Tibial nerve (tissue), 4 donors: ENCODE results near the gene CAPZA1. TPM values are rescaled to one million over a fixed set of nuclear protein-coding genes. Genes with fewer than 3 reads are reported as not detected.
"Not testable (repeated sequence)": the region's sequence is repeated elsewhere in the genome, so short reads cannot be mapped to it uniquely, and the experiment has no call there.

Experiments
- DNase-seq, 2 donors: peaks; one replicate each; pipeline ENCODE4 v3.0.0-alpha.2; 2019; ENCODE audit warnings: low spot score in 2 of 2
- H3K27ac ChIP-seq, 4 donors: fragments of 200-600 bp; sonication (generic) in 3 of 4; one replicate each; pipeline ENCODE4 v1.5.1; 2017 to 2019; ENCODE audit warnings: mild to moderate bottlenecking in 1 of 4
- H3K27me3 ChIP-seq, 2 donors: fragments of 200-600 bp; sonication (generic) in 1 of 2; one replicate each; pipeline versions ENCODE4 v1.5.1 to v1.6.0; 2017 to 2019
- H3K36me3 ChIP-seq, 3 donors: fragments of 200-600 bp; sonication (generic); one replicate each; pipeline ENCODE4 v1.5.1; 2018 to 2019
- H3K4me1 ChIP-seq, 4 donors: fragments of 200-600 bp; sonication (generic) in 3 of 4; one replicate each; pipeline ENCODE4 v1.5.1; 2017 to 2019
- H3K4me3 ChIP-seq, 4 donors: fragments of 200-600 bp; sonication (generic) in 3 of 4; one replicate each; pipeline ENCODE4 v1.5.1; 2017 to 2019; ENCODE audit warnings: mild to moderate bottlenecking in 1 of 4, moderate library complexity in 1 of 4
- H3K9me3 ChIP-seq, 4 donors: fragments of 200-600 bp; sonication (generic) in 3 of 4; one replicate each; pipeline ENCODE4 v1.5.1; 2017 to 2019
- EP300 ChIP-seq, 2 donors: sonication (generic); formaldehyde crosslinking; IDR thresholded peaks; one replicate each; pipeline ENCODE4 v1.6.1; 2017; ENCODE audit warnings: antibody characterized with exemption in 2 of 2, mild to moderate bottlenecking in 1 of 2
- POLR2A ChIP-seq, 2 donors: fragments of 450-650 bp; IDR thresholded peaks; one replicate each; pipeline ENCODE4 v1.6.1; 2017; ENCODE audit warnings: antibody characterized with exemption in 2 of 2, mild to moderate bottlenecking in 2 of 2, moderate library complexity in 2 of 2
- WGBS, 2 donors: methylation state at CpG; one replicate each; pipeline ENCODE4 v1.1.5; 2018; 5-methylcytosine and 5-hydroxymethylcytosine counted together
- total RNA-seq, 4 donors: library from RNA; depleted of rRNA; stranded (reverse); fragments of >200 nt; gene quantifications; one replicate each; pipeline ENCODE4 v1.1.0, GENCODE V29; 2016
- TF ChIP-seq, protein P1 (sequence below), 5 experiments: fragments of 200-600 bp in 3 of 5; fragments of 450-650 bp in 2 of 5; sonication (generic) in 3 of 5; IDR thresholded peaks; one replicate each; pipeline ENCODE4 v1.5.1; 2016 to 2019; ENCODE audit warnings: antibody characterized with exemption in 5 of 5, mild to moderate bottlenecking in 3 of 5, moderate library complexity in 2 of 5

The CAPZA1 gene
- total RNA-seq, 4 donors from 2014 or later, result 90.8 to 126 (median 114) TPM

DNA sequence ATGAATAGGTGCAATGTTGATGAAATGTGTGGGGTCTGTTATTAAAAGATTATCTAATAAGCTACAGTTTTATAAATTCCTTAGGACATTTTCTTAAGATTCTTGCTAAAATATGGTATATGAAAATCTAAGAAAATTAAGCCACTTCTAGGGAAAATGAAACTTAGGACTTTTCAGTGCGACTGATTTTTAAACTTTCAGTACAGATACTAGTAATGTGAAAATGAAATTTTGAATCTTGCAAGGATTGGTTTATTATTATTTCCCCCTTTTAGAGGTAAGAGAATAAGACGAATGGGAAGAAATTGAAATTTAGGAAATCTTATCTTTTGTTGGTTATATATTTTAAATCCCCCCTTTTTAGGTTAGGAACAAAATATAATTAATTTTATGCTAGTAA lies 16.4 kb downstream of the CAPZA1 start:
- Histone ChIP-seq H3K27ac (no peak overlapping the region), H3K4me1 (peaks cover 0 to 66% (median 21%) of the 10 kb centered on the region in 4 donors), H3K36me3 (no peaks in the 10 kb centered on the region), H3K9me3 (no peaks in the 10 kb centered on the region), H3K27me3 (no peaks in the 10 kb centered on the region), H3K4me3 (no peak overlapping the region)
- no peak for DNase-seq
- WGBS, 2 donors, result 86 to 88% methylated on average over 2 of the region's 2 CpGs
- TF ChIP-seq EP300 (IDR thresholded peaks at IDR 0.05), result no peak

DNA sequence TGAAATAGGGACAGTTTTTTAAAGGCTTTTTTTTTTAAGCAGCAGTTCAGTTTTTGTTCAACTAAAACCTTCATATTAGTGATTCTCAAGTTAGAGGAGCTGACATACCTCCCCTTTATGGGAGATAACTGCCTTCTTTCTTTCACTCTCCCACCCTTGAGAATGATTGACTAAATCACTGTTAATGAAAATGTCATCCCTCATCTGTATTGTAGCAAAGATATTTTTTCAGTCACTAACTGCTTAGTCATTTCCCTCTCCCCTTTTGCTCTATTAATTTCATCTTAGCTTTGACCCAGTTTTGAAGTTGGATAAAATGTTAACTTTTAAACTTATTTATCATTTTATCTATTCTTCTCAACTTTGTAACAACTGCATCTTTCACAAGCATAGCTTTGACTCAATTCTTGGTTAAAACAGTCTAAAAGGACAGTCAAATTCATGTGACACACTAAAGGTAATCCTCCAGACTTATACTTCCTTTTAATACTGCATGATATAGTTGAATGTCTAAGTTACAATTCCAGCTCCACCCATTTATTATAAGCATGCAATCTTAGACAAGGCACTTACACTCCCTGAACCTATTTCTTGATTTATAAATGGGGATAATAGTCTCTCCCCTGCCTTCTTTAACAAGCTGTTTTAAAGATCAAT lies 17.1 kb downstream of the CAPZA1 start:
- no peak for TF ChIP-seq EP300 (IDR thresholded peaks at IDR 0.05)
- TF ChIP-seq POLR2A (IDR thresholded peaks at IDR 0.05), result no peak
- TF ChIP-seq, protein P1, sequence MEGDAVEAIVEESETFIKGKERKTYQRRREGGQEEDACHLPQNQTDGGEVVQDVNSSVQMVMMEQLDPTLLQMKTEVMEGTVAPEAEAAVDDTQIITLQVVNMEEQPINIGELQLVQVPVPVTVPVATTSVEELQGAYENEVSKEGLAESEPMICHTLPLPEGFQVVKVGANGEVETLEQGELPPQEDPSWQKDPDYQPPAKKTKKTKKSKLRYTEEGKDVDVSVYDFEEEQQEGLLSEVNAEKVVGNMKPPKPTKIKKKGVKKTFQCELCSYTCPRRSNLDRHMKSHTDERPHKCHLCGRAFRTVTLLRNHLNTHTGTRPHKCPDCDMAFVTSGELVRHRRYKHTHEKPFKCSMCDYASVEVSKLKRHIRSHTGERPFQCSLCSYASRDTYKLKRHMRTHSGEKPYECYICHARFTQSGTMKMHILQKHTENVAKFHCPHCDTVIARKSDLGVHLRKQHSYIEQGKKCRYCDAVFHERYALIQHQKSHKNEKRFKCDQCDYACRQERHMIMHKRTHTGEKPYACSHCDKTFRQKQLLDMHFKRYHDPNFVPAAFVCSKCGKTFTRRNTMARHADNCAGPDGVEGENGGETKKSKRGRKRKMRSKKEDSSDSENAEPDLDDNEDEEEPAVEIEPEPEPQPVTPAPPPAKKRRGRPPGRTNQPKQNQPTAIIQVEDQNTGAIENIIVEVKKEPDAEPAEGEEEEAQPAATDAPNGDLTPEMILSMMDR (IDR thresholded peaks at IDR 0.05), result no peak
- Histone ChIP-seq H3K9me3 (no peaks in the 10 kb centered on the region), H3K27me3 (no peaks in the 10 kb centered on the region), H3K4me1 (peaks cover 0 to 70% (median 21%) of the 10 kb centered on the region in 4 donors), H3K4me3 (no peak overlapping the region), H3K27ac (peak overlapping the region in 2 of 4 donors; percentile 19 to 73), H3K36me3 (no peaks in the 10 kb centered on the region)
- DNase-seq, result no peak

DNA sequence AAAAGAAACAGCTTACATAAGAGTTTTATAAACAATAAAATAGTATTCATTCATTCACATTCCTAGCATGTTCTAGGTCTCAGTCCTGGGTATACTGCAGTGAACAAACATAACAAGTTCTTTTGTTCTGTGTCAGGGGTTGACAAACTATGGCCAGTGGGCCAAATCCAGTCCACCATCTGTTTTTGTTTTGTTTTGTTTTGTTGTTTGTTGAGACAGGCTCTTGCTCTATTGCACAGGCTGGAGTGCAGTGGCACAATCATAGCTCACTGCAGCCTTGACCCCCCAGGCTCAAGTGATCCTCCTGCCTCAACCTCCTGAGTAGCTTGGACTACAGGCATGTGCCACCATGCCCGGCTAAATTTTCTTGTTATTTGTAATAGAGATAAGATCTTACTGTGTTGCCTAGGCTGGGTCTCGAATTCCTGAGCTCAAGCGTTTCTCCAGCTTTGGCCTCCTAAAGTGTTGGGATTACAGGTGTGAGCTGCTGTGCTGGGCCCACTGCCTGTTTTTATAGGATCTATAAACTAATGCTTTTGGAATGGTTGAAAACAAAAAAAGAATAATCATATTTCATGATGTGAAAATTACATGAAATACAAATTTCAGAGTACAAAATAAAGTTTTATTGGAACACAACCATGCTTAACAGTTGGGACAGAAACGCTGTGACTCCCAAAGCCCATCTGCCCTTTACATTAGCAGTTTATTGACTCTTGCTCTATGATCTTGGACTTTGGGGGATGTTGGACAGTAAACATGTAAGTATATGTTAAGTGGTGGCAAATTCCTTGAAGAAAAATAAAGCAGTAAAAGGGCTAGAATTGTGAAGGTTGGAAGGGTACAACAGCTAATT lies 17.9 kb downstream of the CAPZA1 start:
- Histone ChIP-seq H3K27ac (peak overlapping the region in 2 of 4 donors; percentile 19 to 73), H3K4me1 (peaks cover 0 to 62% (median 21%) of the 10 kb centered on the region in 4 donors), H3K27me3 (no peaks in the 10 kb centered on the region), H3K4me3 (no peak overlapping the region), H3K9me3 (no peaks in the 10 kb centered on the region), H3K36me3 (no peaks in the 10 kb centered on the region)
- 78 to 82% methylated on average over 4 of the region's 4 CpGs for WGBS, 2 donors
- DNase-seq, result no peak
- TF ChIP-seq EP300 (IDR thresholded peaks at IDR 0.05) (no peak), POLR2A (IDR thresholded peaks at IDR 0.05) (no peak)
- TF ChIP-seq, protein P1 (IDR thresholded peaks at IDR 0.05), result no peak

DNA sequence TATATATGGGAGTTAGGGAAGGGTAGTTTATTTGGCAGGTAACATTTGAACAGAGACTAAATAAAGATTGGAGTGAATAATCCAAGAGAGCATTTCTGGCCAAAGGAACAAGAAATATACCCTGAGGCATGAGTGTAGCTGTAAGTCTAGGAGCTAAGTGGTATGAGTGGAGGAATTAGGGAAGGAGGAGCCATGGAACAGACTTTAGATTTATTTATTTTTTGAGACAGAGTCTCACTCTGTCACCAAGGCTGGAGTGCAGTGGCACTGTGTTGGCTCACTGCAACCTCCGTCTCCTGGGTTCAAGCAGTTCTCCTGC lies 18.4 kb downstream of the CAPZA1 start:
- H3K4me3 ChIP-seq, result no peak overlapping the region
- 90 to 100% methylated on average over 1 of the region's 1 CpG for WGBS, 2 donors

DNA sequence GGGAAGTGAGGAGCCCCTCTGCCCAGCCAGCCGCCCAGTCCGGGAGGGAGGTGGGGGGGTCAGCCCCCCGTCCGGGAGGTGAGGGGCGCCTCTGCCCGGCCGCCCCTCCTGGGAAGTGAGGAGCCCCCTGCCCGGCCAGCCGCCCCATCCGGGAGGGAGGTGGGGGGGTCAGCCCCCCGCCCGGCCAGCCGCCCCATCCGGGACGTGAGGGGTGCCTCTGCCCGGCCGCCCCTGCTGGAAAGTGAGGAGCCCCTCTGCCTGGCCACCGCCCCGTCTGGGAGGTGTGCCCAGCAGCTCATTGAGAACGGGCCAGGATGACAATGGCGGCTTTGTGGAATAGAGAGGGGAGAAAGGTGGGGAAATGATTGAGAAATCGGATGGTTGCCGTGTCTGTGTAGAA lies 20.8 kb downstream of the CAPZA1 start:
- WGBS, 2 donors, result 42 to 75% methylated on average over 9 to 15 of the region's 23 CpGs
- not testable (repeated sequence) for H3K4me3 ChIP-seq

More for the DNA sequence above, 18.4 kb downstream of the CAPZA1 start:
- H3K36me3 ChIP-seq, result no peaks in the 10 kb centered on the region
- DNase-seq, result no peak
- H3K9me3 ChIP-seq, result no peaks in the 10 kb centered on the region
- no peaks in the 10 kb centered on the region for H3K27me3 ChIP-seq
- TF ChIP-seq, protein P1 (IDR thresholded peaks at IDR 0.05), result no peak
- TF ChIP-seq EP300 (IDR thresholded peaks at IDR 0.05) (no peak), POLR2A (IDR thresholded peaks at IDR 0.05) (no peak)
- peaks cover 0 to 59% (median 21%) of the 10 kb centered on the region in 4 donors for H3K4me1 ChIP-seq
- H3K27ac ChIP-seq, result no peak overlapping the region

DNA sequence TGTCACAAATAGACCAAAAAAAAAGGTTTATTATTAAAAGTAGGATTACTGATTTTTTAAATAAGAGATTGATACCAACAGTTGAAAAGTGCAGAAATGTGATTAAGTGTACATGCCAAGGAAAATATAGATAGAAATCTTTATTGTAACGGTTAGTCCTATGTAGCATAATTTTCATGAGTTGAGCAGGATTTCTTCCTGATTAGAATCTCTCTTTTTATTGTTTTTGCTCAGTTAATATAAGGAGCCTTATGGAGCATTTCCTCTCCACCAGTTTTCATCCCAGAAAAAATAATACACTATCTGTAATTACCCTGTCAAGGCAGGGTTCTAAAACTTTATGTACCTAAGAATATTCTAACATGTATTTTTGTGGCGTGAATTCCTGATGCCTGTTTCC lies 23.4 kb downstream of the CAPZA1 start:
- no peaks in the 10 kb centered on the region for H3K9me3 ChIP-seq
- TF ChIP-seq EP300 (IDR thresholded peaks at IDR 0.05) (no peak), POLR2A (IDR thresholded peaks at IDR 0.05) (no peak)
- TF ChIP-seq, protein P1 (IDR thresholded peaks at IDR 0.05), result no peak
- DNase-seq, result no peak
- peaks cover 0 to 14% (median 0%) of the 10 kb centered on the region in 3 donors for H3K36me3 ChIP-seq
- no peak overlapping the region for H3K27ac ChIP-seq
- no peak overlapping the region for H3K4me3 ChIP-seq
- no peaks in the 10 kb centered on the region for H3K27me3 ChIP-seq
- H3K4me1 ChIP-seq, result peaks cover 0 to 35% (median under 1%) of the 10 kb centered on the region in 4 donors
- WGBS, 2 donors, result 75 to 85% methylated on average over 2 of the region's 2 CpGs

More for the DNA sequence above, 20.8 kb downstream of the CAPZA1 start:
- not testable (repeated sequence) for H3K9me3 ChIP-seq, H3K27ac ChIP-seq, DNase-seq, H3K36me3 ChIP-seq, H3K27me3 ChIP-seq
- H3K4me1 ChIP-seq, result peaks cover 0 to 54% (median 18%) of the 10 kb centered on the region in 4 donors
